Liver (tissue), 9 donors: ENCODE measurements around the gene MLKL. TPM values are rescaled to one million over a fixed set of nuclear protein-coding genes. Genes with fewer than 3 reads are reported as not detected.
A peak's percentile ranks its signal among the peaks of the same experiment; 100 is the strongest.

ENCODE experiments used
- DNase-seq: peaks from one replicate; pipeline ENCODE4 v3.0.0-alpha.2; 2017; ENCODE audit warnings: low spot score
- H3K27ac ChIP-seq, 2 donors: one replicate each; pipeline ENCODE4 v1.7.0; 2013; ENCODE audit warnings: inconsistent platforms in 2 of 2, low read length in 2 of 2, control low read depth in 1 of 2, low read depth in 1 of 2, mild to moderate bottlenecking in 1 of 2
- H3K27me3 ChIP-seq, 4 donors: one replicate each; pipeline versions ENCODE4 v1.6.1 to v1.7.0; 2013; ENCODE audit warnings: low read length in 3 of 4, inconsistent platforms in 1 of 4, mild to moderate bottlenecking in 1 of 4, moderate library complexity in 1 of 4; ENCODE audit not compliant: control insufficient read depth in 4 of 4, insufficient read depth in 4 of 4
- H3K36me3 ChIP-seq, 4 donors: one replicate each; pipeline versions ENCODE4 v1.6.1 to v1.7.0; 2013; ENCODE audit warnings: low read length in 3 of 4, mild to moderate bottlenecking in 3 of 4, low read depth in 1 of 4, moderate library complexity in 1 of 4; ENCODE audit not compliant: control insufficient read depth in 4 of 4, insufficient read depth in 3 of 4
- H3K4me1 ChIP-seq, 4 donors: one replicate each; pipeline versions ENCODE4 v1.6.1 to v1.7.0; 2013; ENCODE audit warnings: low read length in 3 of 4, mild to moderate bottlenecking in 3 of 4, moderate library complexity in 1 of 4; ENCODE audit not compliant: control insufficient read depth in 4 of 4, insufficient read depth in 4 of 4
- H3K4me3 ChIP-seq, 3 donors: one replicate each; pipeline versions ENCODE4 v1.6.1 to v1.7.0; 2013; ENCODE audit warnings: low read length in 3 of 3, control low read depth in 1 of 3, low read depth in 1 of 3, mild to moderate bottlenecking in 1 of 3
- H3K9ac ChIP-seq, 2 donors: one replicate each; pipeline ENCODE4 v1.7.0; 2013; ENCODE audit warnings: low read length in 2 of 2, mild to moderate bottlenecking in 2 of 2, moderate library complexity in 2 of 2, control low read depth in 1 of 2, low read depth in 1 of 2
- H3K9me3 ChIP-seq, 4 donors: one replicate each; pipeline versions ENCODE4 v1.6.1 to v1.7.0; 2013; ENCODE audit warnings: low read length in 3 of 4; ENCODE audit not compliant: control insufficient read depth in 4 of 4
- EGR1 ChIP-seq, 2 donors: IDR thresholded peaks; 2 replicates each; pipeline ENCODE4 v1.6.1; 2016 to 2018; ENCODE audit warnings: antibody characterized with exemption in 2 of 2, low read depth in 2 of 2
- FOXA1 ChIP-seq: IDR thresholded peaks from 2 replicates; pipeline ENCODE4 v1.6.1; 2016; ENCODE audit warnings: antibody characterized with exemption
- FOXA2 ChIP-seq: IDR thresholded peaks from 2 replicates; pipeline ENCODE4 v1.6.1; 2016; ENCODE audit warnings: antibody characterized with exemption
- HNF4A ChIP-seq, 2 donors: conservative IDR thresholded peaks; 2 replicates each; pipeline ENCODE4 v1.6.1; 2016; ENCODE audit warnings: antibody characterized with exemption in 2 of 2, mild to moderate bottlenecking in 2 of 2
- HNF4G ChIP-seq: IDR thresholded peaks from 2 replicates; pipeline ENCODE4 v1.6.1; 2016; ENCODE audit warnings: antibody characterized with exemption
- JUND ChIP-seq, 2 donors: IDR thresholded peaks; 2 replicates each; pipeline ENCODE4 v1.6.1; 2016; ENCODE audit warnings: antibody characterized with exemption in 2 of 2
- NR2F2 ChIP-seq: IDR thresholded peaks from 2 replicates; pipeline ENCODE4 v1.6.1; 2016; ENCODE audit warnings: antibody characterized with exemption
- RAD21 ChIP-seq, 2 donors: IDR thresholded peaks; 2 replicates each; pipeline ENCODE4 v1.6.1; 2016; ENCODE audit warnings: antibody characterized with exemption in 2 of 2, mild to moderate bottlenecking in 2 of 2
- RXRA ChIP-seq, 2 donors: IDR thresholded peaks; 2 replicates each; pipeline ENCODE4 v1.6.1; 2017 to 2018; ENCODE audit warnings: antibody characterized with exemption in 2 of 2, mild to moderate bottlenecking in 1 of 2
- SP1 ChIP-seq: IDR thresholded peaks from 2 replicates; pipeline ENCODE4 v1.6.1; 2018; ENCODE audit warnings: antibody characterized with exemption, mild to moderate bottlenecking
- TAF1 ChIP-seq: conservative IDR thresholded peaks from 2 replicates; pipeline ENCODE4 v1.6.1; 2016; ENCODE audit warnings: antibody characterized with exemption, mild to moderate bottlenecking
- YY1 ChIP-seq: IDR thresholded peaks from 2 replicates; pipeline ENCODE4 v1.6.1; 2016; ENCODE audit warnings: antibody characterized with exemption, mild to moderate bottlenecking
- WGBS: extraction: QIAGEN DNeasy Blood & Tissue Kit; methylation state at CpG from one replicate; pipeline ENCODE4 v1.1.7; 2013; 5-methylcytosine and 5-hydroxymethylcytosine counted together
- polyA plus RNA-seq, 2 donors: library from polyadenylated mRNA; stranded (reverse) in 1 of 2; unstranded in 1 of 2; fragments of 200-250 nt in 1 of 2; fragments of >200 nt in 1 of 2; fragmentation: Nextera tagmentation in 1 of 2; extraction: Ambion mirVana in 1 of 2; gene quantifications; one replicate each; pipeline versions ENCODE4 v1.2.1 to v1.2.3, GENCODE V29; 2013 to 2015
- total RNA-seq, 2 donors: library from RNA; depleted of rRNA; stranded (reverse); fragments of >200 nt; gene quantifications; one replicate each; pipeline ENCODE4 v1.2.3, GENCODE V29; 2014
- TF ChIP-seq, protein P1 (sequence below): IDR thresholded peaks from 2 replicates; pipeline ENCODE4 v1.6.1; 2016; ENCODE audit warnings: antibody characterized with exemption, mild to moderate bottlenecking
- TF ChIP-seq, protein P2 (sequence below): IDR thresholded peaks from 2 replicates; pipeline ENCODE4 v1.6.1; 2016; ENCODE audit warnings: antibody characterized with exemption
- TF ChIP-seq, protein P3 (sequence below): IDR thresholded peaks from 2 replicates; pipeline ENCODE4 v1.6.1; 2016; ENCODE audit warnings: antibody characterized with exemption
- donor health status: healthy.
- donor health status: healthy.
- donor health status: healthy.
- donor health status: healthy.
- donor health status: healthy.

Gene MLKL
- total and polyA plus RNA-seq, 4 donors, result 2.5 to 7.6 (median 3.6) TPM

DNA sequence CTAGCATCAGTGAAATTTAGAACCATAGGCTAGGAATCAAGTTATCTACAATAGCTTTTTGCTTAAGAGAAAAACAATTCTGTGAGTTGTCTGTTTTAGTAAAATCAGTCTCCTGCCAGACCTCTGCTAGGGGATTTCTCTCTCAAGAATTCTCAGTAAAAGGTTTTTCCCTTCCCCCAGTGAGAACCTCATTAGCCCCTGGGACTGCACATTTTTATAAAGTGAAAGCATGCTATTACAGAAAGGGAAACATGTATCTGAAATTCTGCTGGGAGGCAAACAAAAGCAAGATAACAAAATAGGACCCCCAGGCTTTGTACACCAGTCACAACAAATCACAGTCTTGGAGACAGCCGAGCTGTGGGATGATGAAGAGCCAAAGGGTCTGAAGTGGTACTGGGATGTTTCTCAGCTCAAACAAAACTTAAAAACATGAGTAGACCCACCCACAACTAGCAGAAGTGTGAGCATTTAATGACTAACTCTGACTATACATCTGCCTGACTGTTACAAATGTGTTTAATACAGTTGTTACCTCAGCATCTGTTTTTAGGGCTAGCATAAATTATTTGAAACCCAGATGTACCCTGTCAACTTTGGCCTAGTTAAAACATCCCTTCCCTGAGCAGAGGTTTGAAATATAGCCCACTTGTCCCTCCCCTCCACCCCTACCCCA is 73.8 kb downstream of the MLKL start:
- Histone ChIP-seq H3K4me3 (no peak overlapping the region), H3K9me3 (no peaks in the 10 kb centered on the region), H3K4me1 (peaks cover 10 to 54% (median 33%) of the 10 kb centered on the region in 4 donors), H3K27ac (peak overlapping the region; percentile 75 to 86), H3K27me3 (no peaks in the 10 kb centered on the region), H3K36me3 (peaks cover 5 to 8% (median 7%) of the 10 kb centered on the region in 4 donors), H3K9ac (peak overlapping the region; percentile 2 to 19)
- 0% methylated on average over 1 of the region's 1 CpG for WGBS
- no peak for TF ChIP-seq JUND (IDR thresholded peaks at IDR 0.05)
- no peak for TF ChIP-seq NR2F2
- TF ChIP-seq RXRA (IDR thresholded peaks at IDR 0.05), result no peak
- TF ChIP-seq FOXA1, result no peak
- no peak for TF ChIP-seq EGR1 (IDR thresholded peaks at IDR 0.05; ENCODE audit: low read depth in 2 of 2)
- TF ChIP-seq, protein P1, sequence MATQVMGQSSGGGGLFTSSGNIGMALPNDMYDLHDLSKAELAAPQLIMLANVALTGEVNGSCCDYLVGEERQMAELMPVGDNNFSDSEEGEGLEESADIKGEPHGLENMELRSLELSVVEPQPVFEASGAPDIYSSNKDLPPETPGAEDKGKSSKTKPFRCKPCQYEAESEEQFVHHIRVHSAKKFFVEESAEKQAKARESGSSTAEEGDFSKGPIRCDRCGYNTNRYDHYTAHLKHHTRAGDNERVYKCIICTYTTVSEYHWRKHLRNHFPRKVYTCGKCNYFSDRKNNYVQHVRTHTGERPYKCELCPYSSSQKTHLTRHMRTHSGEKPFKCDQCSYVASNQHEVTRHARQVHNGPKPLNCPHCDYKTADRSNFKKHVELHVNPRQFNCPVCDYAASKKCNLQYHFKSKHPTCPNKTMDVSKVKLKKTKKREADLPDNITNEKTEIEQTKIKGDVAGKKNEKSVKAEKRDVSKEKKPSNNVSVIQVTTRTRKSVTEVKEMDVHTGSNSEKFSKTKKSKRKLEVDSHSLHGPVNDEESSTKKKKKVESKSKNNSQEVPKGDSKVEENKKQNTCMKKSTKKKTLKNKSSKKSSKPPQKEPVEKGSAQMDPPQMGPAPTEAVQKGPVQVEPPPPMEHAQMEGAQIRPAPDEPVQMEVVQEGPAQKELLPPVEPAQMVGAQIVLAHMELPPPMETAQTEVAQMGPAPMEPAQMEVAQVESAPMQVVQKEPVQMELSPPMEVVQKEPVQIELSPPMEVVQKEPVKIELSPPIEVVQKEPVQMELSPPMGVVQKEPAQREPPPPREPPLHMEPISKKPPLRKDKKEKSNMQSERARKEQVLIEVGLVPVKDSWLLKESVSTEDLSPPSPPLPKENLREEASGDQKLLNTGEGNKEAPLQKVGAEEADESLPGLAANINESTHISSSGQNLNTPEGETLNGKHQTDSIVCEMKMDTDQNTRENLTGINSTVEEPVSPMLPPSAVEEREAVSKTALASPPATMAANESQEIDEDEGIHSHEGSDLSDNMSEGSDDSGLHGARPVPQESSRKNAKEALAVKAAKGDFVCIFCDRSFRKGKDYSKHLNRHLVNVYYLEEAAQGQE, result no peak
- TF ChIP-seq, protein P2, sequence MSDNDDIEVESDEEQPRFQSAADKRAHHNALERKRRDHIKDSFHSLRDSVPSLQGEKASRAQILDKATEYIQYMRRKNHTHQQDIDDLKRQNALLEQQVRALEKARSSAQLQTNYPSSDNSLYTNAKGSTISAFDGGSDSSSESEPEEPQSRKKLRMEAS, result no peak
- TF ChIP-seq HNF4A (conservative IDR thresholded peaks at IDR 0.05), result no peak
- TF ChIP-seq, protein P3, sequence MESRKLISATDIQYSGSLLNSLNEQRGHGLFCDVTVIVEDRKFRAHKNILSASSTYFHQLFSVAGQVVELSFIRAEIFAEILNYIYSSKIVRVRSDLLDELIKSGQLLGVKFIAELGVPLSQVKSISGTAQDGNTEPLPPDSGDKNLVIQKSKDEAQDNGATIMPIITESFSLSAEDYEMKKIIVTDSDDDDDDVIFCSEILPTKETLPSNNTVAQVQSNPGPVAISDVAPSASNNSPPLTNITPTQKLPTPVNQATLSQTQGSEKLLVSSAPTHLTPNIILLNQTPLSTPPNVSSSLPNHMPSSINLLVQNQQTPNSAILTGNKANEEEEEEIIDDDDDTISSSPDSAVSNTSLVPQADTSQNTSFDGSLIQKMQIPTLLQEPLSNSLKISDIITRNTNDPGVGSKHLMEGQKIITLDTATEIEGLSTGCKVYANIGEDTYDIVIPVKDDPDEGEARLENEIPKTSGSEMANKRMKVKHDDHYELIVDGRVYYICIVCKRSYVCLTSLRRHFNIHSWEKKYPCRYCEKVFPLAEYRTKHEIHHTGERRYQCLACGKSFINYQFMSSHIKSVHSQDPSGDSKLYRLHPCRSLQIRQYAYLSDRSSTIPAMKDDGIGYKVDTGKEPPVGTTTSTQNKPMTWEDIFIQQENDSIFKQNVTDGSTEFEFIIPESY, result no peak
- DNase-seq, result no peak

DNA sequence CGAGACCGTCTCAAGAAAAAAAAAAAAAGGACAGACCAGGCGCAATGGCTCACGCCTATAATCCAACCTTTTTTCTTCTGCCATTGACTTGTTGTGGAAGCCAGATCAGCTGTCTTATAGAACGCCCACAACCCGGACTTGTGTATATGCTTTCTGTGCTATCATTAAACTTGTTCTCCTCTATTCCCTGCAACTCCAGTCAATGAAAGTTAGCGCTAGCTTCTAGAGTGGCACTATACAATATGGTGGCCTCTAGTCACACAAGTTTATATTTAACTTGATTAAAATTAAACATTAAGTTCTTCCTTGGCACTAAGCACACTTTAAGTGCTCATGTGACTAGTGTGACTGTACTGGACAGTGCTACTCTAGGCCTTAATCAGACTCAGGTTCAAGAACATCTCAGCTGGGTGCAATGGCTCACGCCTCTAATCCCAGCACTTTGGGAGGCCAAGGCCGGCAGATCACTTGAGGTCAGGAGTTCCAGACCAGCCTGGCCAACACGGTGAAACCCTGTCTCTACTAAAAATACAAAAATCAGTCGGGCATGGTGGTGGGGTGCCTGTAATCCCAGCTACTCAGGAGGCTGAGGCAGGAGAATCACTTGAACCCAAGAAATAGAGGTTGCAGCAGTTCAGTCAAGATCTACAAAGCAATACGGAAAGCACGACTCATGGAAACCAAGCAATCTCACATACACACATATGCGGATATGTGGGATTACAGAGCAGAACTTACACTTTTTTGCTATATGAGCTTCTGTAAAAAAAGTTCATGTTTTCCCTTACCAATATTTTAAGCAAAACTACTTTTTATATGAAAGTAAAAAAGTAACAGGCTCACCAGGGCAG is 74.9 kb downstream of the MLKL start:
- Histone ChIP-seq H3K27ac (peak overlapping the region; percentile 19 to 47), H3K9me3 (no peaks in the 10 kb centered on the region), H3K9ac (no peak overlapping the region), H3K36me3 (peaks cover 5 to 8% (median 5%) of the 10 kb centered on the region in 4 donors), H3K27me3 (no peaks in the 10 kb centered on the region), H3K4me3 (no peak overlapping the region), H3K4me1 (peaks cover 10 to 54% (median 33%) of the 10 kb centered on the region in 4 donors)
- no peak for DNase-seq
- WGBS, result 72% methylated on average over 14 of the region's 14 CpGs
- peak in 1 of 2 donors; percentile 21 for TF ChIP-seq JUND (IDR thresholded peaks at IDR 0.05)
- TF ChIP-seq, protein P2, result peak; percentile 5
- TF ChIP-seq FOXA2, result no peak
- TF ChIP-seq YY1, result peak; percentile 90
- TF ChIP-seq RAD21 (IDR thresholded peaks at IDR 0.05), result peak in 1 of 2 donors; percentile 10
- peak; percentile 48 for TF ChIP-seq HNF4A (conservative IDR thresholded peaks at IDR 0.05)
- TF ChIP-seq, protein P3, result no peak
- TF ChIP-seq, protein P1, result no peak
- no peak for TF ChIP-seq TAF1
- TF ChIP-seq NR2F2, result no peak
- TF ChIP-seq RXRA (IDR thresholded peaks at IDR 0.05), result peak; percentile 64 to 66
- TF ChIP-seq HNF4G, result peak; percentile 29
- peak; percentile 20 for TF ChIP-seq SP1
